HCT116 (cell line): Measurements from ENCODE around the gene PAK6. TPM values are rescaled to one million over a fixed set of nuclear protein-coding genes. Genes with fewer than 3 reads are reported as not detected.

Source experiments
- ATAC-seq: fragments of 200-7000 bp; cut with Tn5 transposase; 2 replicates; pipeline ENCODE4 v1.9.1; 2020; ENCODE audit warnings: mild to moderate bottlenecking, moderate library complexity
- BruUV-seq: library from RNA; stranded (reverse); fragments of 400-500 nt; replicated peaks from 2 replicates; lab custom pipeline; 2021; lab: Mats Ljungman, UMichigan
- CTCF ChIA-PET: fragments of 300-600 bp; sonication (Branson Sonifier 250); formaldehyde crosslinking; loops from one replicate; lab custom pipeline; 2021; ENCODE audit warnings: antibody characterized with exemption; lab: Charles Lee
- POLR2A ChIA-PET: fragments of 300-600, 350-600 bp; sonication (Branson Sonifier 250); formaldehyde crosslinking; loops from one replicate; lab custom pipeline; 2021; ENCODE audit warnings: antibody characterized with exemption; lab: Charles Lee
- RAD21 ChIA-PET, 2 experiments: fragments of 300-600 bp; sonication (Branson Sonifier 250); formaldehyde crosslinking; loops; one replicate each; lab custom pipeline; 2023; ENCODE audit warnings: low total read pairs in 2 of 2; ENCODE audit not compliant: uncharacterized antibody in 2 of 2, unreplicated experiment in 2 of 2, low non-redundant PET in 1 of 2; lab: Charles Lee
- DNase-seq: peaks from one replicate; pipeline ENCODE4 v3.0.0-alpha.2; 2010; ENCODE audit warnings: low read depth, low spot score
- H2AFZ ChIP-seq: fragments of 200-600 bp; shearing (Covaris generic), sonication (generic); 2 replicates; pipeline ENCODE4 v1.6.1; 2017; ENCODE audit warnings: low read depth, mixed run types, mixed read lengths, antibody characterized with exemption, low read length; ENCODE audit not compliant: poor library complexity, severe bottlenecking
- H3K27ac ChIP-seq: 2 replicates; pipeline ENCODE4 v1.5.1; 2012; ENCODE audit warnings: low read depth, low read length
- H3K27me3 ChIP-seq: fragments of 200-600 bp; sonication (generic); 2 replicates; pipeline ENCODE4 v1.6.1; 2016; ENCODE audit warnings: mixed run types, low read length, mixed read lengths; ENCODE audit not compliant: insufficient read depth
- H3K36me3 ChIP-seq, 2 experiments: fragments of 200-500 bp in 1 of 2; fragments of 200-600 bp in 1 of 2; sonication (Bioruptor generic) in 1 of 2; sonication (generic) in 1 of 2; 2 replicates each; pipeline versions ENCODE4 v1.5.1 to v1.6.1; 2014 to 2016; ENCODE audit warnings: low read length in 2 of 2, inconsistent platforms in 1 of 2, mixed read lengths in 1 of 2, mixed run types in 1 of 2; ENCODE audit not compliant: insufficient read depth in 2 of 2, control insufficient read depth in 1 of 2
- H3K4me1 ChIP-seq, 2 experiments: fragments of 200-600 bp in 1 of 2; sonication (generic) in 1 of 2; 2 replicates each; pipeline versions ENCODE4 v1.5.1 to v1.6.1; 2012 to 2017; ENCODE audit warnings: low read length in 2 of 2, inconsistent platforms in 1 of 2, mild to moderate bottlenecking in 1 of 2, mixed read lengths in 1 of 2, mixed run types in 1 of 2, moderate library complexity in 1 of 2; ENCODE audit not compliant: insufficient read depth in 2 of 2, control insufficient read depth in 1 of 2
- H3K4me2 ChIP-seq: fragments of 200-600 bp; sonication (generic); 2 replicates; pipeline ENCODE4 v1.6.1; 2017; ENCODE audit warnings: mixed run types, low read length, mixed read lengths
- H3K4me3 ChIP-seq, 2 experiments: fragments of 200-600 bp in 1 of 2; sonication (generic) in 1 of 2; replicated peaks in 1 of 2; 2 replicates each; pipeline ENCODE4 v1.5.1; 2011 to 2016; ENCODE audit warnings: low read length in 2 of 2, control low read depth in 1 of 2, low read depth in 1 of 2, mild to moderate bottlenecking in 1 of 2, mixed read lengths in 1 of 2, mixed run types in 1 of 2
- H3K79me2 ChIP-seq: fragments of 200-600 bp; sonication (generic); 2 replicates; pipeline ENCODE4 v1.6.1; 2017; ENCODE audit warnings: mild to moderate bottlenecking, mixed run types, low read length, moderate library complexity, mixed read lengths; ENCODE audit not compliant: insufficient read depth
- H3K9ac ChIP-seq: fragments of 200-600 bp; sonication (generic); 2 replicates; pipeline ENCODE4 v1.6.1; 2016; ENCODE audit warnings: low read length, mixed read lengths
- H3K9me2 ChIP-seq: fragments of 200-600 bp; sonication (generic), shearing (Covaris generic); 2 replicates; pipeline ENCODE4 v1.6.1; 2017; ENCODE audit warnings: mixed run types, mild to moderate bottlenecking, moderate library complexity; ENCODE audit not compliant: insufficient read depth
- H3K9me3 ChIP-seq, 2 experiments: fragments of 200-500 bp in 1 of 2; fragments of 200-600 bp in 1 of 2; sonication (Bioruptor generic) in 1 of 2; sonication (generic) in 1 of 2; 2 replicates each; pipeline ENCODE4 v1.6.1; 2014 to 2017; ENCODE audit warnings: low read length in 2 of 2, mixed read lengths in 2 of 2, inconsistent platforms in 1 of 2, low read depth in 1 of 2, mild to moderate bottlenecking in 1 of 2, mixed run types in 1 of 2, moderate library complexity in 1 of 2; ENCODE audit not compliant: control insufficient read depth in 1 of 2, insufficient read depth in 1 of 2
- H4K20me1 ChIP-seq: fragments of 200-600 bp; sonication (generic), shearing (Covaris generic); 2 replicates; pipeline ENCODE4 v1.6.1; 2017; ENCODE audit warnings: mixed run types, mild to moderate bottlenecking, moderate library complexity; ENCODE audit not compliant: insufficient read depth
- CBX3 ChIP-seq: IDR thresholded peaks from 2 replicates; pipeline ENCODE4 v1.6.1; 2012; ENCODE audit warnings: low read depth
- CEBPB ChIP-seq: IDR thresholded peaks from 2 replicates; pipeline ENCODE4 v1.6.1; 2012; ENCODE audit warnings: low read depth
- EGR1 ChIP-seq: IDR thresholded peaks from 2 replicates; pipeline ENCODE4 v1.6.1; 2012; ENCODE audit warnings: low read depth
- EZH2phosphoT487 ChIP-seq: fragments of 200-600 bp; IDR thresholded peaks from 2 replicates; pipeline ENCODE4 v1.6.1; 2018; ENCODE audit warnings: antibody characterized with exemption, borderline replicate concordance
- FOSL1 ChIP-seq: IDR thresholded peaks from 2 replicates; pipeline ENCODE4 v1.6.1; 2012; ENCODE audit warnings: low read depth
- JUND ChIP-seq: IDR thresholded peaks from 2 replicates; pipeline ENCODE4 v1.6.1; 2012
- POLR2A ChIP-seq: IDR thresholded peaks from 2 replicates; pipeline ENCODE4 v1.7.0; 2011; ENCODE audit warnings: borderline replicate concordance; ENCODE audit not compliant: insufficient read depth, insufficient read length; ENCODE audit errors: extremely low read depth
- POLR2AphosphoS5 ChIP-seq: IDR thresholded peaks from 2 replicates; pipeline ENCODE4 v1.6.1; 2011; ENCODE audit warnings: mild to moderate bottlenecking, low read depth, low read length, moderate library complexity
- RAD21 ChIP-seq: IDR thresholded peaks from 2 replicates; pipeline ENCODE4 v1.6.1; 2012; ENCODE audit warnings: low read depth, mild to moderate bottlenecking
- SIN3A ChIP-seq: IDR thresholded peaks from 2 replicates; pipeline ENCODE4 v1.6.1; 2012; ENCODE audit warnings: low read depth
- SP1 ChIP-seq: IDR thresholded peaks from 2 replicates; pipeline ENCODE4 v1.6.1; 2012; ENCODE audit warnings: low read depth
- SRF ChIP-seq: IDR thresholded peaks from 2 replicates; pipeline ENCODE4 v1.6.1; 2012; ENCODE audit warnings: low read depth
- TCF7L2 ChIP-seq: IDR thresholded peaks from 2 replicates; pipeline ENCODE4 v1.7.0; 2011; ENCODE audit warnings: borderline replicate concordance, inconsistent platforms; ENCODE audit not compliant: insufficient read depth, insufficient read length; ENCODE audit errors: extremely low read depth
- YY1 ChIP-seq: IDR thresholded peaks from 2 replicates; pipeline ENCODE4 v1.6.1; 2011; ENCODE audit warnings: low read length, low read depth, moderate library complexity, mild to moderate bottlenecking; ENCODE audit not compliant: insufficient replicate concordance; ENCODE audit errors: extremely low read depth
- ZFX ChIP-seq: fragments of 450-650 bp; IDR thresholded peaks from 2 replicates; pipeline ENCODE4 v1.6.1; 2017
- ZNF274 ChIP-seq: fragments of 200-500 bp; sonication (Bioruptor generic); IDR thresholded peaks from 2 replicates; pipeline ENCODE4 v1.6.1; 2014; ENCODE audit warnings: mild to moderate bottlenecking, low read depth, low read length, inconsistent platforms
- intact Hi-C: fragments of 100-400 bp; cut with micrococcal nuclease; formaldehyde crosslinking; loops from 2 replicates; pipeline ENCODE4 v1.10.0; 2022
- total RNA-seq: library from RNA; stranded (reverse); gene quantifications from one replicate; pipeline ENCODE4 v1.2.1, GENCODE V29; 2021; ENCODE audit not compliant: unreplicated experiment
- TF ChIP-seq, protein P1 (sequence below): IDR thresholded peaks from 2 replicates; pipeline ENCODE4 v1.6.1; 2012; ENCODE audit warnings: low read depth
- TF ChIP-seq, protein P2 (sequence below): IDR thresholded peaks from 2 replicates; pipeline ENCODE4 v1.6.1; 2012
- TF ChIP-seq, protein P3 (sequence below): IDR thresholded peaks from 2 replicates; pipeline ENCODE4 v1.6.1; 2012

Gene PAK6
- total RNA-seq, 1 experiment from 2014 or later = 19.9 TPM

DNA sequence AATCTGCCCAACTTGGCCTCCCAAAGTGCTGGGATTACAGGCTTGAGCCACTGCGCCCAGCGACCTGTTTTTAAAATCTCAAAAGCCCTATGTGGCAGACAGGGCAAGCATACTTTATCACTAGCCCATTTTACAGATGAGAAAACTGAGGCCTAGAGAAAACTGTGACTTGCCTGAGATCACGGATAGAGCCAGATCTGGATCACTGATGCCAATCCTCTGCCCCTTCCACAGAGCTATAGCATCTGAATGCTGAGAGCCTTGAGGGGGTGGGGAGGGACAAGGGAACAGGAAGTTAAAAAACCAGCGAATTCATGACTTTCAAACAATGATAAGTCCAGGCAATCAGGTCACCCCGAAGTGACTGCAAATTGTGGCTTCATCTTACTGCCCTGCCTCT, 36.7 kb downstream of the PAK6 start:
- no peaks in the 10 kb centered on the region for H4K20me1 ChIP-seq
- intact Hi-C loops = loop anchor here (10.0 kb wide), 1 partner anchor 491 kb away; the partner anchor contains the start of gene FSIP1
- H2AFZ ChIP-seq = no peak overlapping the region
- no peak for DNase-seq
- H3K4me2 ChIP-seq = no peak overlapping the region
- H3K27ac ChIP-seq = no peak overlapping the region
- ATAC-seq = no peak
- peaks cover 0 to 3% of the 10 kb centered on the region in 2 experiments; a peak in 1 of 4 replicates for H3K4me1 ChIP-seq
- no peak overlapping the region for H3K9ac ChIP-seq
- TSS peak; percentile 18 for BruUV-seq
- no peak overlapping the region for H3K4me3 ChIP-seq
- ChIA-PET RAD21 (interaction anchor here in 1 of 2 experiments (3.4 kb wide), 1 partner anchor 58 kb away, joined by 19 read pairs; no protein-coding TSS in a partner anchor), POLR2A (no interaction called here), CTCF (interaction anchor here (1.3 to 6.6 kb wide), 5 partner anchors 15 to 229 kb away, joined by 5 to 194 read pairs (median 44); partner anchors contain the start of gene CCDC9B)
- H3K79me2 ChIP-seq = no peaks in the 10 kb centered on the region
- no peaks in the 10 kb centered on the region for H3K9me3 ChIP-seq
- no peaks in the 10 kb centered on the region for H3K9me2 ChIP-seq
- H3K27me3 ChIP-seq = no peaks in the 10 kb centered on the region
- H3K36me3 ChIP-seq = no peaks in the 10 kb centered on the region; a peak in 1 of 4 replicates
- TF ChIP-seq JUND = no peak
- no peak for TF ChIP-seq CBX3
- no peak for TF ChIP-seq POLR2A
- TF ChIP-seq POLR2AphosphoS5 = no peak
- TF ChIP-seq, all 23 proteins: peak for 0

DNA sequence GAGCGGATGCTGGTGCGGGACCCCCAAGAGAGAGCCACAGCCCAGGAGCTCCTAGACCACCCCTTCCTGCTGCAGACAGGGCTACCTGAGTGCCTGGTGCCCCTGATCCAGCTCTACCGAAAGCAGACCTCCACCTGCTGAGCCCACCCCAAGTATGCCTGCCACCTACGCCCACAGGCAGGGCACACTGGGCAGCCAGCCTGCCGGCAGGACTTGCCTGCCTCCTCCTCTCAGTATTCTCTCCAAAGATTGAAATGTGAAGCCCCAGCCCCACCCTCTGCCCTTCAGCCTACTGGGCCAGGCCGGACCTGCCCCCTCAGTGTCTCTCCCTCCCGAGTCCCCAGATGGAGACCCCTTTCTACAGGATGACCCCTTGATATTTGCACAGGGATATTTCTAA, 37.1 kb downstream of the PAK6 start:
- no peaks in the 10 kb centered on the region for H3K9me3 ChIP-seq
- H3K4me1 ChIP-seq = peaks cover 0 to 3% of the 10 kb centered on the region in 2 experiments; a peak in 1 of 4 replicates
- intact Hi-C loops = loop anchor here (10.0 kb wide), 1 partner anchor 491 kb away; the partner anchor contains the start of gene FSIP1
- ChIA-PET POLR2A (no interaction called here), CTCF (interaction anchor here (5.6 to 6.6 kb wide), 2 partner anchors 58 to 63 kb away, joined by 44 to 194 read pairs; partner anchors contain the start of gene CCDC9B), RAD21 (no interaction called here)
- no peaks in the 10 kb centered on the region for H3K27me3 ChIP-seq
- H4K20me1 ChIP-seq = no peaks in the 10 kb centered on the region
- H3K79me2 ChIP-seq = no peaks in the 10 kb centered on the region
- no peak overlapping the region for H3K4me3 ChIP-seq
- DNase-seq (no peak), ATAC-seq (no peak)
- no peak overlapping the region for H3K9ac ChIP-seq
- H3K27ac ChIP-seq = no peak overlapping the region
- no peak for TF ChIP-seq YY1
- no peak for TF ChIP-seq SRF
- TF ChIP-seq, protein P1, sequence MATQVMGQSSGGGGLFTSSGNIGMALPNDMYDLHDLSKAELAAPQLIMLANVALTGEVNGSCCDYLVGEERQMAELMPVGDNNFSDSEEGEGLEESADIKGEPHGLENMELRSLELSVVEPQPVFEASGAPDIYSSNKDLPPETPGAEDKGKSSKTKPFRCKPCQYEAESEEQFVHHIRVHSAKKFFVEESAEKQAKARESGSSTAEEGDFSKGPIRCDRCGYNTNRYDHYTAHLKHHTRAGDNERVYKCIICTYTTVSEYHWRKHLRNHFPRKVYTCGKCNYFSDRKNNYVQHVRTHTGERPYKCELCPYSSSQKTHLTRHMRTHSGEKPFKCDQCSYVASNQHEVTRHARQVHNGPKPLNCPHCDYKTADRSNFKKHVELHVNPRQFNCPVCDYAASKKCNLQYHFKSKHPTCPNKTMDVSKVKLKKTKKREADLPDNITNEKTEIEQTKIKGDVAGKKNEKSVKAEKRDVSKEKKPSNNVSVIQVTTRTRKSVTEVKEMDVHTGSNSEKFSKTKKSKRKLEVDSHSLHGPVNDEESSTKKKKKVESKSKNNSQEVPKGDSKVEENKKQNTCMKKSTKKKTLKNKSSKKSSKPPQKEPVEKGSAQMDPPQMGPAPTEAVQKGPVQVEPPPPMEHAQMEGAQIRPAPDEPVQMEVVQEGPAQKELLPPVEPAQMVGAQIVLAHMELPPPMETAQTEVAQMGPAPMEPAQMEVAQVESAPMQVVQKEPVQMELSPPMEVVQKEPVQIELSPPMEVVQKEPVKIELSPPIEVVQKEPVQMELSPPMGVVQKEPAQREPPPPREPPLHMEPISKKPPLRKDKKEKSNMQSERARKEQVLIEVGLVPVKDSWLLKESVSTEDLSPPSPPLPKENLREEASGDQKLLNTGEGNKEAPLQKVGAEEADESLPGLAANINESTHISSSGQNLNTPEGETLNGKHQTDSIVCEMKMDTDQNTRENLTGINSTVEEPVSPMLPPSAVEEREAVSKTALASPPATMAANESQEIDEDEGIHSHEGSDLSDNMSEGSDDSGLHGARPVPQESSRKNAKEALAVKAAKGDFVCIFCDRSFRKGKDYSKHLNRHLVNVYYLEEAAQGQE = no peak
- no peak for TF ChIP-seq CEBPB
- TF ChIP-seq ZNF274 = no peak
- TF ChIP-seq JUND = no peak
- no peak for TF ChIP-seq EZH2phosphoT487
- no peak for TF ChIP-seq TCF7L2
- TF ChIP-seq, protein P2, sequence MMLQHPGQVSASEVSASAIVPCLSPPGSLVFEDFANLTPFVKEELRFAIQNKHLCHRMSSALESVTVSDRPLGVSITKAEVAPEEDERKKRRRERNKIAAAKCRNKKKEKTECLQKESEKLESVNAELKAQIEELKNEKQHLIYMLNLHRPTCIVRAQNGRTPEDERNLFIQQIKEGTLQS = no peak
- TF ChIP-seq EGR1 = no peak
- no peak for TF ChIP-seq SP1
- TF ChIP-seq, protein P3, sequence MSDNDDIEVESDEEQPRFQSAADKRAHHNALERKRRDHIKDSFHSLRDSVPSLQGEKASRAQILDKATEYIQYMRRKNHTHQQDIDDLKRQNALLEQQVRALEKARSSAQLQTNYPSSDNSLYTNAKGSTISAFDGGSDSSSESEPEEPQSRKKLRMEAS = no peak
- no peak for TF ChIP-seq ZFX
- TF ChIP-seq RAD21 = no peak
- TF ChIP-seq FOSL1 = no peak
- no peak for TF ChIP-seq SIN3A
- no peak for TF ChIP-seq POLR2AphosphoS5
- H3K4me2 ChIP-seq = no peak overlapping the region
- no TSS peak for BruUV-seq
- H2AFZ ChIP-seq = no peak overlapping the region
- H3K36me3 ChIP-seq = no peaks in the 10 kb centered on the region; a peak in 1 of 4 replicates
- H3K9me2 ChIP-seq = no peaks in the 10 kb centered on the region
